Ovary (tissue), 9 donors: ENCODE measurements around the gene PODXL2. TPM values are rescaled to one million over a fixed set of nuclear protein-coding genes. Genes with fewer than 3 reads are reported as not detected.

ENCODE experiments used
- DNase-seq, 5 donors: peaks; one replicate each; pipeline ENCODE4 v3.0.0-alpha.2; 2019 to 2020
- H3K27ac ChIP-seq, 2 donors: fragments of 200-600 bp; one replicate each; pipeline versions ENCODE4 v1.5.1 to v1.8.0; 2019 to 2022
- H3K27me3 ChIP-seq: fragments of 200-600 bp; one replicate; pipeline ENCODE4 v1.8.0; 2022
- H3K36me3 ChIP-seq: fragments of 200-600 bp; sonication (generic); one replicate; pipeline ENCODE4 v1.5.1; 2019
- H3K4me1 ChIP-seq: one replicate; pipeline ENCODE4 v1.8.1; 2013; ENCODE audit warnings: mild to moderate bottlenecking, moderate library complexity; ENCODE audit not compliant: insufficient read depth
- H3K4me3 ChIP-seq: fragments of 200-600 bp; sonication (generic); one replicate; pipeline ENCODE4 v1.5.1; 2017
- H3K9me3 ChIP-seq, 2 donors: fragments of 200-600 bp in 1 of 2; sonication (generic) in 1 of 2; one replicate each; pipeline versions ENCODE4 v1.5.1 to v1.8.1; 2013 to 2019; ENCODE audit warnings: mild to moderate bottlenecking in 1 of 2, moderate library complexity in 1 of 2
- EP300 ChIP-seq: sonication (generic); formaldehyde crosslinking; IDR thresholded peaks from one replicate; pipeline ENCODE4 v1.6.1; 2017; ENCODE audit warnings: antibody characterized with exemption
- POLR2A ChIP-seq: fragments of 450-650 bp; IDR thresholded peaks from one replicate; pipeline ENCODE4 v1.6.1; 2017; ENCODE audit warnings: antibody characterized with exemption, mild to moderate bottlenecking, moderate library complexity
- WGBS, 3 donors: extraction: QIAGEN DNeasy Blood & Tissue Kit in 1 of 3; methylation state at CpG; one replicate each; pipeline versions ENCODE4 v1.1.5 to v1.1.7; 2013 to 2017; 5-methylcytosine and 5-hydroxymethylcytosine counted together
- intact Hi-C, 4 donors: fragments of 100-400 bp; cut with DNase I; formaldehyde crosslinking; loops; one replicate each; pipeline versions ENCODE4 v1.11.0 to v1.15.1; 2022 to 2023
- polyA plus RNA-seq, 2 donors: library from polyadenylated mRNA; stranded (reverse); fragments of 200-250 nt in 1 of 2; fragments of 350-450 nt in 1 of 2; fragmentation: Illumina TruSeq in 1 of 2; extraction: RNeasy Lipid Tissue Mini Kit (QIAGEN cat#74804) in 1 of 2; gene quantifications; one replicate each; pipeline ENCODE4 v1.2.3, GENCODE V29; 2013 to 2014
- total RNA-seq, 7 donors: library from RNA; depleted of rRNA in 2 of 7; stranded (reverse); fragments of >200 nt in 2 of 7; fragmentation: NEBNext Ultra II Directional in 3 of 7; extraction: Animal tissue kit (Norgen Biotek cat#: 25700) in 3 of 7; gene quantifications; one replicate each; pipeline versions ENCODE4 v1.1.0 to v1.2.4, GENCODE V29; 2016 to 2023
- TF ChIP-seq, protein P1 (sequence below), 3 donors: fragments of 450-650 bp in 2 of 3; fragments of 200-600 bp in 1 of 3; IDR thresholded peaks; one replicate each; pipeline versions ENCODE4 v1.5.1 to v1.8.0; 2016 to 2022; ENCODE audit warnings: antibody characterized with exemption in 3 of 3, mild to moderate bottlenecking in 1 of 3
- donor health status: DM: no; HTN: no; CAD: no; lungs with moderate emphysema.
- donor health status: DM: no; HTN: no; CAD: no.
- donor health status: Bipolar disorder and iron deficiency.
- donor health status: DM: yes; HTN: yes; CAD: no.
- donor health status: DM: no; HTN: no; CAD: no.
- donor health status: DM: yes; HTN: yes; CAD: no.

Gene PODXL2
- total and polyA plus RNA-seq, 9 donors, result 5.3 to 14.3 (median 8.9) TPM

DNA sequence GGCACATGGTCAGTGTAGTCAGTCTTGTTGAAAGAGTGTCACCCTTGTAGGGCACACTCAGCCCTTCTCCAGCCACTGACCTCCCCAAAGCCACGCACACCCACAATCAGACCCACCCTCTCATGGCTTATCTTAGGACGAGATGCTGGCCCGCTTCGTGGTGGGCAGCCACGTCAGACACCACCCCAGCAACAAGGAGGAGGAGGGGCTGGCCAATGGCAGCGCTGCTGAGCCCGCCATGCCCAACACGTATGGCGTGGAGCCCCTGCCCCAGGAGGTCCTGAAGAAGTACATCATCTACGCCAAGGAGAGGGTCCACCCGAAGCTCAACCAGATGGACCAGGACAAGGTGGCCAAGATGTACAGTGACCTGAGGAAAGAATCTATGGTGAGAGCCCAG lies 10.1 kb upstream of the PODXL2 start:
- WGBS, 3 donors, result 92 to 95% (median 94%) methylated on average over 11 of the region's 11 CpGs
- no peaks in the 10 kb centered on the region for H3K4me1 ChIP-seq
- intact Hi-C loops, result no loop called here
- H3K36me3 ChIP-seq, result no peaks in the 10 kb centered on the region
- no peak for DNase-seq
- no peaks in the 10 kb centered on the region for H3K27me3 ChIP-seq
- H3K4me3 ChIP-seq, result no peak overlapping the region
- no peak for TF ChIP-seq POLR2A
- TF ChIP-seq, protein P1, sequence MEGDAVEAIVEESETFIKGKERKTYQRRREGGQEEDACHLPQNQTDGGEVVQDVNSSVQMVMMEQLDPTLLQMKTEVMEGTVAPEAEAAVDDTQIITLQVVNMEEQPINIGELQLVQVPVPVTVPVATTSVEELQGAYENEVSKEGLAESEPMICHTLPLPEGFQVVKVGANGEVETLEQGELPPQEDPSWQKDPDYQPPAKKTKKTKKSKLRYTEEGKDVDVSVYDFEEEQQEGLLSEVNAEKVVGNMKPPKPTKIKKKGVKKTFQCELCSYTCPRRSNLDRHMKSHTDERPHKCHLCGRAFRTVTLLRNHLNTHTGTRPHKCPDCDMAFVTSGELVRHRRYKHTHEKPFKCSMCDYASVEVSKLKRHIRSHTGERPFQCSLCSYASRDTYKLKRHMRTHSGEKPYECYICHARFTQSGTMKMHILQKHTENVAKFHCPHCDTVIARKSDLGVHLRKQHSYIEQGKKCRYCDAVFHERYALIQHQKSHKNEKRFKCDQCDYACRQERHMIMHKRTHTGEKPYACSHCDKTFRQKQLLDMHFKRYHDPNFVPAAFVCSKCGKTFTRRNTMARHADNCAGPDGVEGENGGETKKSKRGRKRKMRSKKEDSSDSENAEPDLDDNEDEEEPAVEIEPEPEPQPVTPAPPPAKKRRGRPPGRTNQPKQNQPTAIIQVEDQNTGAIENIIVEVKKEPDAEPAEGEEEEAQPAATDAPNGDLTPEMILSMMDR (IDR thresholded peaks at IDR 0.05), result no peak
- no peak overlapping the region for H3K27ac ChIP-seq
- no peaks in the 10 kb centered on the region for H3K9me3 ChIP-seq

DNA sequence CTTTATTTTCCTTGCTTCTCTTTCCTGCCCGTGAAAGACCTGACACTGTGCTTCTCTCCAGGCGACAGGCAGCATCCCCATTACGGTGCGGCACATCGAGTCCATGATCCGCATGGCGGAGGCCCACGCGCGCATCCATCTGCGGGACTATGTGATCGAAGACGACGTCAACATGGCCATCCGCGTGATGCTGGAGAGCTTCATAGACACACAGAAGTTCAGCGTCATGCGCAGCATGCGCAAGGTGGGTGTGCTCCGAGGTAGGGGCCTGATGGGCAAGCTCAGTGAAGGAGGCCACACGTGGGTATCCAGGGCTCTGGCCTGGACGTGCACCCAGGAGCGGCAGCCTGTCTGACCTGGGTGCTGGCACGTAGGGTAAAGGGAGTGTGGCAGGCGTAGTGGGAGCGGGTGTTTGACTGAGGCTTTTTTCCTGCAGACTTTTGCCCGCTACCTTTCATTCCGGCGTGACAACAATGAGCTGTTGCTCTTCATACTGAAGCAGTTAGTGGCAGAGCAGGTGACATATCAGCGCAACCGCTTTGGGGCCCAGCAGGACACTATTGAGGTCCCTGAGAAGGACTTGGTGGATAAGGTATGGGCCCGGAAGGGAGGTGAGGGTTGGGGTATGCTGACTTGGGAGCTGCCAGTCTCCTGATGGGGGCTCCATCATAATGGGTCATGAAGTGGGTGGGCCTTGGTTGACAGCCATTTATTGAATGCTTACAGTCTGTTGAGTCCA lies 8.2 kb upstream of the PODXL2 start:
- DNase-seq, result no peak
- 94 to 96% (median 94%) methylated on average over 32 of the region's 32 CpGs for WGBS, 3 donors
- intact Hi-C loops, result no loop called here
- H3K4me1 ChIP-seq, result no peaks in the 10 kb centered on the region
- no peak overlapping the region for H3K27ac ChIP-seq
- TF ChIP-seq, protein P1 (IDR thresholded peaks at IDR 0.05), result no peak
- TF ChIP-seq POLR2A (no peak), EP300 (no peak)
- no peaks in the 10 kb centered on the region for H3K27me3 ChIP-seq
- no peaks in the 10 kb centered on the region for H3K9me3 ChIP-seq
- H3K4me3 ChIP-seq, result no peak overlapping the region
- no peaks in the 10 kb centered on the region for H3K36me3 ChIP-seq

DNA sequence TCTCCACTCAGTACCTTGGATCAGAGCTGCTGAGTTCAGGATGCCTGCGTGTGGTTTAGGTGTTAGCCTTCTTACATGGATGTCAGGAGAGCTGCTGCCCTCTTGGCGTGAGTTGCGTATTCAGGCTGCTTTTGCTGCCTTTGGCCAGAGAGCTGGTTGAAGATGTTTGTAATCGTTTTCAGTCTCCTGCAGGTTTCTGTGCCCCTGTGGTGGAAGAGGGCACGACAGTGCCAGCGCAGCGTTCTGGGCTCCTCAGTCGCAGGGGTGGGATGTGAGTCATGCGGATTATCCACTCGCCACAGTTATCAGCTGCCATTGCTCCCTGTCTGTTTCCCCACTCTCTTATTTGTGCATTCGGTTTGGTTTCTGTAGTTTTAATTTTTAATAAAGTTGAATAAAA lies 7.0 kb upstream of the PODXL2 start:
- no peaks in the 10 kb centered on the region for H3K4me1 ChIP-seq
- no peak overlapping the region for H3K27ac ChIP-seq
- H3K4me3 ChIP-seq, result no peak overlapping the region
- 89 to 93% (median 90%) methylated on average over 11 of the region's 11 CpGs for WGBS, 3 donors
- no peaks in the 10 kb centered on the region for H3K27me3 ChIP-seq
- H3K36me3 ChIP-seq, result no peaks in the 10 kb centered on the region
- TF ChIP-seq POLR2A (no peak), EP300 (no peak)
- TF ChIP-seq, protein P1 (IDR thresholded peaks at IDR 0.05), result no peak
- no peak for DNase-seq
- H3K9me3 ChIP-seq, result no peaks in the 10 kb centered on the region
- intact Hi-C loops, result no loop called here

DNA sequence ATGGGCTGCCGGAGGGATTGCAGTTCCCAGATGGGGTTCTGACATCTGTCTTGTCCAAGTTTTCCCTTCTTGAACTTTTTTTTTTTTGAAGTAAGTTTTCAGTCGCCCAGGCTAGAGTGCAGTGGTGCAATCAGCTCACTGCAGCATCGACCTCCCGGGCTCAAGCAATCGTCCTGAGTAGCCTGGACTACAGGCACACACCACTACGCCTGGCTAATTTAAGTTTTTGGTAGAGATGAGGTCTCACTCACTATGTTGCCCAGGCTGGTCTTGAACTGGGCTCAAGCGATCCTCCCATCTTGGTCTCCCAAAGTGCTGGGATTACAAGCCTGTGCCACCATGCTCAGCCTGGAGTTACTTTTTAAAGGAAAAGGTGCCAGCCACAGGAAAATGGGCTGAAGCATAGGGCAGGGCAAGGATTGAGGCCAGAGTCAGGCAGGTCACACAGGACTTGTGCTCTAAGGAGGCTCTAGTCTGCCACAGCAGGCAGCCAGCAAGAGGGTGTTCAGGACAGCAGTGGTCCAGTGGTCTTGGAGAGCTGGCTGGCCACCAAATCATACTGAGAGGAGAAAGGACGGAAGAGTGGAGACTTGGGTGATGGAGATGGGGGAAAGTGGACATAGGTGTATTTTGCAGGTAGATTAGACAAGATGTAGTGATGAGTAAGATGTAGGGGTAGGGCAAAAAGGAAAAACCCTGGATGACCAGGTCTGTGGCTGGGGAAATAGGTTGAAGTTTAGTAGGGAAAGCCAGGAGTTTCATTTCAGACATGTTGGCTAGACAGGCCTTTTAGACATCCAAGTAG lies 6.0 kb upstream of the PODXL2 start:
- no peak for DNase-seq
- intact Hi-C loops, result no loop called here
- H3K4me3 ChIP-seq, result no peak overlapping the region
- no peaks in the 10 kb centered on the region for H3K9me3 ChIP-seq
- H3K36me3 ChIP-seq, result no peaks in the 10 kb centered on the region
- WGBS, 3 donors, result 87 to 90% (median 90%) methylated on average over 8 of the region's 8 CpGs
- no peaks in the 10 kb centered on the region for H3K27me3 ChIP-seq
- no peak for TF ChIP-seq EP300
- no peak for TF ChIP-seq POLR2A
- TF ChIP-seq, protein P1 (IDR thresholded peaks at IDR 0.05), result no peak
- no peak overlapping the region for H3K27ac ChIP-seq
- H3K4me1 ChIP-seq, result no peaks in the 10 kb centered on the region
